Inflammatory macrophage treated with lipopolysaccharide for 1 hour (primary cell): ENCODE data around the gene AMOTL1.
"Not testable (repeated sequence)": the region's sequence is repeated elsewhere in the genome, so short reads cannot be mapped to it uniquely, and the experiment has no call there.

Experiments used
- DNase-seq, 2 donors: peaks; one replicate each; pipeline ENCODE4 v3.0.0-alpha.2; 2020 to 2022

The AMOTL1 gene

GRCh38 chr11:94884376-94884775 lies 116.2 kb downstream of the AMOTL1 start:
- DNase-seq, result peak; percentile 9 to 27

- no peak for DNase-seq
These were observed 117.0 kb downstream of the AMOTL1 start for GRCh38 chr11:94885133-94885532.

GRCh38 chr11:94885581-94885980 lies 117.4 kb downstream of the AMOTL1 start:
- no peak for DNase-seq

- DNase-seq, result no peak
These were observed 120.0 kb downstream of the AMOTL1 start for GRCh38 chr11:94888204-94888603.

GRCh38 chr11:94895451-94895850 lies 127.3 kb downstream of the AMOTL1 start:
- no peak for DNase-seq

- DNase-seq, result no peak
These were observed 127.8 kb downstream of the AMOTL1 start for GRCh38 chr11:94895971-94896370.

GRCh38 chr11:94897330-94897768 lies 129.2 kb downstream of the AMOTL1 start:
- DNase-seq, result peak; percentile 21 to 75

- no peak for DNase-seq
These were observed 139.1 kb downstream of the AMOTL1 start for GRCh38 chr11:94907226-94907625.

- no peak for DNase-seq
These were observed 141.2 kb downstream of the AMOTL1 start for GRCh38 chr11:94909371-94909820.

- no peak for DNase-seq
These were observed 142.1 kb downstream of the AMOTL1 start for GRCh38 chr11:94910270-94910669.

- DNase-seq, result no peak
These were observed 142.6 kb downstream of the AMOTL1 start for GRCh38 chr11:94910779-94911178.

- no peak for DNase-seq
These were observed 144.7 kb downstream of the AMOTL1 start for GRCh38 chr11:94912806-94913205.

- not testable (repeated sequence) for DNase-seq
These were observed 145.7 kb downstream of the AMOTL1 start for GRCh38 chr11:94913718-94914394.

GRCh38 chr11:94920311-94920710 lies 152.2 kb downstream of the AMOTL1 start:
- DNase-seq, result peak in 1 of 2 donors; percentile 13

GRCh38 chr11:94922321-94923003 lies 154.3 kb downstream of the AMOTL1 start:
- peak; percentile 30 to 38 for DNase-seq

- no peak for DNase-seq
These were observed 154.8 kb downstream of the AMOTL1 start for GRCh38 chr11:94923004-94923334.

- no peak for DNase-seq
These were observed 156.0 kb downstream of the AMOTL1 start for GRCh38 chr11:94924171-94924572.

- DNase-seq, result no peak
These were observed 156.5 kb downstream of the AMOTL1 start for GRCh38 chr11:94924612-94925011.

GRCh38 chr11:94925422-94926270 lies 157.5 kb downstream of the AMOTL1 start:
- no peak for DNase-seq

- DNase-seq, result no peak
These were observed 158.1 kb downstream of the AMOTL1 start for GRCh38 chr11:94926271-94926625.
